Muscle layer of colon (tissue), 2 donors: ENCODE measurements around the gene GJD4.

Experiments
- H3K27ac ChIP-seq: one replicate; pipeline ENCODE4 v1.7.0; 2013; ENCODE audit warnings: low read depth, mild to moderate bottlenecking, low read length, moderate library complexity
- H3K27me3 ChIP-seq, 2 donors: one replicate each; pipeline ENCODE4 v1.7.0; 2013; ENCODE audit warnings: low read length in 2 of 2, mild to moderate bottlenecking in 2 of 2; ENCODE audit not compliant: insufficient read depth in 2 of 2, control insufficient read depth in 1 of 2
- H3K36me3 ChIP-seq: one replicate; pipeline ENCODE4 v1.7.0; 2013; ENCODE audit warnings: mild to moderate bottlenecking, low read length; ENCODE audit not compliant: insufficient read depth
- H3K4me1 ChIP-seq: one replicate; pipeline ENCODE4 v1.7.0; 2013; ENCODE audit warnings: mild to moderate bottlenecking, low read length; ENCODE audit not compliant: insufficient read depth
- H3K4me3 ChIP-seq, 2 donors: one replicate each; pipeline ENCODE4 v1.7.0; 2013; ENCODE audit warnings: low read length in 2 of 2, low read depth in 1 of 2, mild to moderate bottlenecking in 1 of 2, moderate library complexity in 1 of 2
- H3K9ac ChIP-seq: one replicate; pipeline ENCODE4 v1.7.0; 2013; ENCODE audit warnings: low read length
- H3K9me3 ChIP-seq: one replicate; pipeline ENCODE4 v1.7.0; 2013; ENCODE audit warnings: mild to moderate bottlenecking, low read length
- donor health status: abdominal sarcoma.
- donor health status: Adenocarcinoma of cecum.

The GJD4 gene

DNA sequence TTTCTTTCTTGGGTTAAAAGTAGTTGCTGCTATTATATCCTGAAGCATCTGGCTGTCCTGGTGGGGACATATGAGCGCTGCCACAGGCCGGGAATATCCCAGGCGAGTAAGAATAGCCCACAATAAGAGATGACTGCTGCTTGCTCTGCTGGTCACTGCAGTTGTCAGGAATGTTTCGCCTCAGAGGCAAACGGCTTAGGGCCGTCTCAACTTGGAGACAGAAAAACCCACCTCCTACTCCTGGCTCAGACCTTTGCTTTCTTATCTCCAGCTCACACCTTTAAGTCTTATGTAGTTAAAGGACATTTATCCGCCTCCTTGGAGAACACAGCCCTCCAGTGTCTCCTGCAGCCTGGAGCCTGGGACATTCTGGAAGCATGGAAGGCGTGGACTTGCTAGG lies at the start of gene GJD4:
Gene GJD4, plus strand, starts transcription at position 151 of the 400 bp plus-strand sequence. Its CDS starts 227 bp downstream, at position 378.
- peaks cover 0 to 27% of the 10 kb centered on the region in 2 donors for H3K27me3 ChIP-seq
- H3K9ac ChIP-seq: no peak within 1 kb of the TSS
- H3K27ac ChIP-seq: no peak within 1 kb of the TSS

GRCh38 chr10:35555962-35556930 lies 48.9 kb upstream of the GJD4 start:
- Histone ChIP-seq H3K9ac (no peak overlapping the region), H3K36me3 (peaks cover 15% of the 10 kb centered on the region), H3K4me3 (no peak overlapping the region), H3K9me3 (no peaks in the 10 kb centered on the region), H3K27me3 (no peaks in the 10 kb centered on the region), H3K27ac (no peak overlapping the region), H3K4me1 (no peaks in the 10 kb centered on the region)

More for the DNA sequence above, at the start of gene GJD4:
- Histone ChIP-seq H3K9me3 (no peaks in the 10 kb centered on the region), H3K36me3 (no peaks in the 10 kb centered on the region), H3K4me1 (no peaks in the 10 kb centered on the region), H3K4me3 (no peak within 1 kb of the TSS)

- Histone ChIP-seq H3K9ac (no peak overlapping the region), H3K36me3 (peaks cover 15% of the 10 kb centered on the region), H3K27ac (no peak overlapping the region), H3K4me3 (no peak overlapping the region), H3K4me1 (no peaks in the 10 kb centered on the region), H3K9me3 (no peaks in the 10 kb centered on the region), H3K27me3 (no peaks in the 10 kb centered on the region)
Measured at GRCh38 chr10:35558276-35558675, 46.9 kb upstream of the GJD4 start.

- H3K27ac ChIP-seq: no peak overlapping the region
Measured at GRCh38 chr10:35559416-35559815, 45.7 kb upstream of the GJD4 start.

GRCh38 chr10:35561715-35562114 lies 43.4 kb upstream of the GJD4 start:
- no peak overlapping the region for H3K9ac ChIP-seq
- no peak overlapping the region for H3K4me3 ChIP-seq
- no peaks in the 10 kb centered on the region for H3K9me3 ChIP-seq
- H3K27me3 ChIP-seq: no peaks in the 10 kb centered on the region
- H3K27ac ChIP-seq: no peak overlapping the region
- peaks cover 17% of the 10 kb centered on the region for H3K4me1 ChIP-seq
- H3K36me3 ChIP-seq: peaks cover 10% of the 10 kb centered on the region

More at GRCh38 chr10:35559416-35559815, 45.7 kb upstream of the GJD4 start:
- Histone ChIP-seq H3K36me3 (peaks cover 10% of the 10 kb centered on the region), H3K4me1 (peaks cover 4% of the 10 kb centered on the region), H3K9me3 (no peaks in the 10 kb centered on the region), H3K4me3 (no peak overlapping the region), H3K9ac (no peak overlapping the region), H3K27me3 (no peaks in the 10 kb centered on the region)

GRCh38 chr10:35562427-35562826 lies 42.7 kb upstream of the GJD4 start:
- H3K27ac ChIP-seq: no peak overlapping the region
- no peak overlapping the region for H3K9ac ChIP-seq

GRCh38 chr10:35563261-35563891 lies 41.8 kb upstream of the GJD4 start:
- Histone ChIP-seq H3K27ac (no peak overlapping the region), H3K4me3 (no peak overlapping the region), H3K4me1 (peaks cover 17% of the 10 kb centered on the region), H3K27me3 (no peaks in the 10 kb centered on the region), H3K9ac (no peak overlapping the region), H3K36me3 (peaks cover 20% of the 10 kb centered on the region), H3K9me3 (no peaks in the 10 kb centered on the region)

More at GRCh38 chr10:35562427-35562826, 42.7 kb upstream of the GJD4 start:
- Histone ChIP-seq H3K4me1 (peaks cover 17% of the 10 kb centered on the region), H3K27me3 (no peaks in the 10 kb centered on the region), H3K4me3 (no peak overlapping the region), H3K36me3 (peaks cover 13% of the 10 kb centered on the region), H3K9me3 (no peaks in the 10 kb centered on the region)

- H3K4me3 ChIP-seq: no peak overlapping the region
- no peaks in the 10 kb centered on the region for H3K27me3 ChIP-seq
- H3K4me1 ChIP-seq: peaks cover 17% of the 10 kb centered on the region
- H3K9ac ChIP-seq: no peak overlapping the region
- H3K9me3 ChIP-seq: no peaks in the 10 kb centered on the region
- H3K36me3 ChIP-seq: peaks cover 30% of the 10 kb centered on the region
- H3K27ac ChIP-seq: no peak overlapping the region
Measured at GRCh38 chr10:35564341-35564968, 40.7 kb upstream of the GJD4 start.

DNA sequence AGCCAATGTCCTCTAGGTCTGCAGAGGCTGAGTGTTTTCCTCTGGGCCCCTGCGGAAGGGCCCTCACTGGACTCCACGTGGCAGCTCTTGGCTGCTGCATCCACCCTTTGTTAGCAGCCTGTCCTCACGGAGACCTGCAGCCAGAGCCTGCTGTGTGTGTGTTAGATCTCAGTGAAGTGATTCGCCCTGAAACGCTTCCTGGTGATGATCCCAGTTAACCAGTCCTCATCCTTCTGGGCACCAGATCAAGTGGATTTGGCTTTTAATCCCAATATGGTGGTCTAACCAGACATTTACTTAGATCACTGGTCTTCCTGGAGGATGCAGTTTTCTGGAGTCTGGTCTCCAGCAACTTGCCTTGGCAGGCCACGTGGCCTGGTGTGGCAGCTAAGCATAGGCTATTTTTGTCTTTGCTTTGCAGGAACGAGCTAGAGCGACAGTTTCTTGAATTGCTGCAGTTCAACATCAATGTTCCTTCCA lies 39.5 kb upstream of the GJD4 start:
- H3K36me3 ChIP-seq: peaks cover 25% of the 10 kb centered on the region
- H3K4me1 ChIP-seq: peaks cover 17% of the 10 kb centered on the region
- no peak overlapping the region for H3K9ac ChIP-seq
- H3K27me3 ChIP-seq: no peaks in the 10 kb centered on the region
- no peaks in the 10 kb centered on the region for H3K9me3 ChIP-seq
- no peak overlapping the region for H3K4me3 ChIP-seq
- H3K27ac ChIP-seq: no peak overlapping the region

GRCh38 chr10:35567951-35568350 lies 37.2 kb upstream of the GJD4 start:
- H3K9me3 ChIP-seq: no peaks in the 10 kb centered on the region
- H3K4me3 ChIP-seq: no peak overlapping the region
- H3K4me1 ChIP-seq: peaks cover 17% of the 10 kb centered on the region
- H3K27me3 ChIP-seq: no peaks in the 10 kb centered on the region
- H3K9ac ChIP-seq: no peak overlapping the region
- no peak overlapping the region for H3K27ac ChIP-seq
- H3K36me3 ChIP-seq: peaks cover 25% of the 10 kb centered on the region

GRCh38 chr10:35568483-35569015 lies 36.6 kb upstream of the GJD4 start:
- H3K36me3 ChIP-seq: peaks cover 25% of the 10 kb centered on the region
- no peaks in the 10 kb centered on the region for H3K9me3 ChIP-seq
- no peak overlapping the region for H3K9ac ChIP-seq
- H3K4me1 ChIP-seq: peaks cover 17% of the 10 kb centered on the region
- no peaks in the 10 kb centered on the region for H3K27me3 ChIP-seq
- H3K4me3 ChIP-seq: no peak overlapping the region
- no peak overlapping the region for H3K27ac ChIP-seq
